HG03520 (cell line): Measurements from ENCODE around the gene PLXNB3.
"Not testable (repeated sequence)": the region's sequence is repeated elsewhere in the genome, so short reads cannot be mapped to it uniquely, and the experiment has no call there.

Source experiments
- ATAC-seq: cut with Tn5 transposase; IDR thresholded peaks from one replicate; pipeline ENCODE4 v1.9.1; 2021; ENCODE audit warnings: mild to moderate bottlenecking, moderate library complexity; ENCODE audit not compliant: unreplicated experiment

Gene PLXNB3

DNA sequence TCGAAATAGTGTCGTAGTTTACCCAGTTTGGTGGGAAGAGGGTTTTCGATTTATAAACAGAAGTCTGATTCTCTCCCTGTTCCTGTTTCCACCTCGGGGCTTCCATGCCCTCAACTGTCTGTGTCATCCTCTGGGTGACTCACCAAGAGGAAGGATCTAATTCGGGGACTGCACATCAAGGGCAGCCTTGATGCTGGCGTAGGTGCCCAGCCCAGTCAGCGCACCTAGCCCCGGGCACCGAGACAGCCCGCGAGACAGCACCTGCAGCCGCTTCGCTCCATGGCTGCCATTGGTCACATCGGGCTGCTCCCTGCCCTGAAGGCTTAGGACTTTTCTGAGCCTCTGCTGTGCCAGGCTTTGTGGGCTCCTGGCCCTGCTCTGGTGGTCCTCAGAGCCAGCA is 31.6 kb upstream of the PLXNB3 start:
- no peak for ATAC-seq

DNA sequence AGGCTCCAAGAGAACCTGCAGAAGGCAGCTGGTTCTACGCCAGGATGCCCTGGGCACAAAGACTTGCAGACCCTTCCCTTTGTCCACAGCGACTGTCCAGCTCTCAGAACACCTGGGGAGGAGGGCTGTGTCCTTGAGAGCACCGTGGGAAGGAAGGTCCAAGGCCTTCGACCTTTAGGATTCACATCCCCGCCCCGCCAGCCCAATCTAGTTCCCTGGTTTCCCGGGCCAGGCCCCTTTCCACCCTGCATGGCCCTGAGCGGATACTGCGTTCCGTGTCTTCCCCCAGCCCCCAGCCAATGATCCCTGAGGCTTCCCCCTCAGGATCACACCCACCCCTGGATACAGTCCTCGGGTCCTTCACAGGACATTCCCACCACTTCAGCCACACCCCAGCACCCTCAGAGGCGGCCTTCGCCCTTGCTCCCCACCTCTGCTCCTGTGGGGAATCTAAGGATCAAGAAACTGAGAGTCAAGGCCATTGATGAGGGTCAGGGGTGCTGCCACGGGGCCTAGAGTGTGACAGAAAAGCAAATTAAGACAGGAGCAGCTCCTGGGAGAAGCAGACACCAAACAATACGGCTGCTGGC is 30.3 kb upstream of the PLXNB3 start:
- ATAC-seq, result no peak

DNA sequence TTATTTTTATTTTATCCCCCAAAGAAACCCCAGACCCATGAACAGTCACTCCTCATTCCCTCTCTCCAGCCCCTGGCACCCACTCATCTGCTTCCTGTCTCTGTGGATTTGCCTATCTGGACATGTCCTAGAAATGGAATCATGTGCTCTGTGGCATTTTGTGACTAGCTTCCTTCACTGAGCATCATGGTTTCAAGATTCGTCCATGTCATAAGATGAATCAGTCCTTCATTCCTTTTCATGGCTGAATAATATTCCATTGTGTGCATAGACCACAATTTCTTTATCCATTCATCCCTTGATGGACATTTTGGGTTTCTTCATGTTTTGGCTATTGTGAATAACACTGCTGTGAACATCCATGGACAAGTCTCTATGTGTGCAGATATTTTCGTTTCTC is 29.2 kb upstream of the PLXNB3 start:
- ATAC-seq, result no peak

DNA sequence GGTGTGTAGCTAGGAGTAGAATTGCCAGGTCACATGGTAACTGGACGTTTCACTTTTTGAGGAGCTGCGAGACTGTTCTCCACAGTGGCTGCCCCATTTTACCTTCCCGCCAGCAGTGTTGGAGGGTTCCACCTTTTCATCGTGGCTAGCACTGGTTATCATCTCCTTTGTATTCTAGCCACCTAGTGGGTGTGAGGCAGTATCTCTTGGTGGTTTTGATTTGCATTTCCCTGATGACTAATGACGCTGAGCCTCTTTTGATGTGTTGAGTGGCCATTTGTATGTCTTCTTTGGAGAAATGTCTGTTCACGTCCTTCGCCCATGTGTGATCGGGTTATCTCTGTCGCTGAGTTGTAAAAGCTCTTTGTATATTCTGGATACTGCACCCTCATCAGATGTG is 28.8 kb upstream of the PLXNB3 start:
- no peak for ATAC-seq

DNA sequence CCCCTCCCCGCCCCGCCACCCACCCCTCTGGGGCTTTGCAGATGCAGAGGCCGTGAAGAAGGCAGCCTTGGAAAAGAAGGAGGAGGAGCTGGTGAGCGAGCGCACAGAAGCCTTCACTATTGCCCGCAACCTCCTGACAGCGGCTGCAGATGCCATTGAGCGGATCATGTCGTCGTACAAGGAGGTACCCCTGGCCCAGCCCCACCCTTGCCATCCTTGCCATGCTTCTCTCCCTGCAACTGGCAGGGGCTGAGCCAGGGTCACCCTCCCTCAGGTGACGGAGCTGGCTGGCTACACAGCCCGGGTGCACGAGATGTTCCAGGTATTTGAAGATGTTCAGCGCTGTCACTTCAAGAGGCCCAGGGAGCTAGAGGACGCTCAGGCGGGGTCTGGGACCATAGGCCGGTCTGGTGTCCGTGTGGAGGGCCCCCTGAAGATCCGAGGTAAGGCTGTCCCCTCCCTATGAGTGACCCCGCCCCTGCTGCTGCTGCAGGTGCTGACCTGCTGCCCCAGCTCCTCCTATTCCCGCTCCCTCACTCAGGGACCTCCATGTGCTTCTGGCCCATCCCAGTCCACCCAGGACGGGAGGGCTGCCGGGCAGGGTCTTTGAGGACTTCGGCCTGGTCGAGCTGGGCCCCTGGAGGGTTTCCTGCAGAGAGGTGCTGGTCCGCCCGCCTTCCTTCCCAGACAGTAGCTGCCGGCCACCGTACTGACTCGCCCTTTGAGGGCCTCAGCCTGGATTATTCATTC is 27.8 kb upstream of the PLXNB3 start:
- ATAC-seq, result no peak

DNA sequence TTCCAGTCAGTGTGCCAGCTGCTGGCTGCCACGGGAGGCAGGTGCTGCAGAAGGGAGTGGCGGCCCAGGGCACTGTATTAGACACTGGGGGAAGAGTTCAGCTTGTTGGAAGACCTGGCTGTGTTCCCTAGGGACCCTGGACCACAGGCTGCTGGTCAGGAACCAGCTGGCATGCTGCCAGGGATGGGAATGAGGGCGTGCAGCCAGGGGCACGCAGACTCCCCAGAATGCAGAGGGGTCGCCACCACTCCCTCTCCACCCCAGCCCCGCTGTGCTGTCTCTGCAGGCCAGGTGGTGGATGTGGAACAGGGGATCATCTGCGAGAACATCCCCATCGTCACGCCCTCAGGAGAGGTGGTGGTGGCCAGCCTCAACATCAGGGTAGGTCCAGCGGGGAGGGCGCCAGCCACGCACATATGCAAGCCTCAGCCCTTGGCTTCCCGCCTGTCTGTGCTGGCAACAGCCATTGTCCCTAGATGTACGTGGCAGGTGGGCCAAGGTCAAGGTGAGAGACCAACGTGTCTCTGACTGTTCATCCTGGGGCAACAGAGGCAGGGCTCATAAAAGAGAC is 27.1 kb upstream of the PLXNB3 start:
- ATAC-seq, result no peak

DNA sequence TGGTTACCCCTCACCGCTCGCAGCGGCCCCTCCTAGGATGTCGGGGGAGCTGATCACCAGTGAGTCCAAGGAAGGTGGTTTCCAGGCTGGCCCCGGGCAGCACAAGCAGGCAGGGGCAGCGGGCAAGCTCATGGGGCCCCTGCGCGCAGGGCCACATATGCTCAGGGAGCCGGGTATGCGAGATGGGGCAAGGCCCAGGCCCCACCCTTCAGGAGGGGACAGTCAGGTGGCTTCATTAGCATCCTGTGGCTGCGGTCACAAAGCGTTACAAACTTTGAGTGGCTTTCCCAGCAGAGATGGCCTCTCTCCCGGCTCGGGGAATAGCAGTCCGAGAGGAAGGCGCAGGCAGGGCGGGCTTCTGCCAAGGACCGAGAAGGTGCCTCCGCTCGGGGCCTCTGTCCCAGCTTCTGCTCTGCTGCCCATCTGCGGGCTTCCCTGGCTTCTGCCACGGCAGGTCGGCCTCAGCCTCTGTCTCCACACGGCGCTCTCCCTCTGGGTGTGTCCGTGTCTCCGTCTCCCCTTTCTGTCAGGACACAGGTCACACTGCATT is 25.9 kb upstream of the PLXNB3 start:
- no peak for ATAC-seq

DNA sequence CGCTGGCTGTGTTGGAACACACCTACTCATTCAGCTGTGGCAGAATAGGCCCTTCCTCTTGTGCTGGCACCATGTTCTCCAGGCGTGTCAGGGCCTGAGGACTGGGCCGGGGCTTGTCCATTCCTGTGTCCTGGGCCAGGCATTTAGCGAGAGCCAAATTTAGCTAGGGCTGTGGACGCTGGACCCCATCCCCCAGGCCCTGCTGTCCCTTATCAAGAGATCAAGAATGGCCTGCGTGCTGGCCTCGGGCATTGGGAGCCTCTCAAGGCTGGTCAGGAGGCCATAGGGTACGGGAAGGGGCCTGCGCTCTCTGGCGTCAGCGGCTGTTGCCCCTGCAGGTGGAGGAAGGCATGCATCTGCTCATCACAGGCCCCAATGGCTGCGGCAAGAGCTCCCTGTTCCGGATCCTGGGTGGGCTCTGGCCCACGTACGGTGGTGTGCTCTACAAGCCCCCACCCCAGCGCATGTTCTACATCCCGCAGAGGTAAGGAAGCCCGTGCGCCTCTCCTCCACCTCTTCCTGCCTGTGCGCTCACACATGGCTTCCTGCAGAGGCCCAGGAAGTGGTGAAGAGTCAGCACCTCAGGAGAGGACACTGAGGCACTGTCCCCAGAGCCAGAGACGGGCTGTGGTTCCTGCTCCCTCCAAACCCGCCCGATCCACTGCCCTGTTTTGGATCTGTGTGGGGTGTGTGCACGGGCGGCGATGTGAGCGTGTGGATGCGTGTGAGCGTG is 24.1 kb upstream of the PLXNB3 start:
- no peak for ATAC-seq

DNA sequence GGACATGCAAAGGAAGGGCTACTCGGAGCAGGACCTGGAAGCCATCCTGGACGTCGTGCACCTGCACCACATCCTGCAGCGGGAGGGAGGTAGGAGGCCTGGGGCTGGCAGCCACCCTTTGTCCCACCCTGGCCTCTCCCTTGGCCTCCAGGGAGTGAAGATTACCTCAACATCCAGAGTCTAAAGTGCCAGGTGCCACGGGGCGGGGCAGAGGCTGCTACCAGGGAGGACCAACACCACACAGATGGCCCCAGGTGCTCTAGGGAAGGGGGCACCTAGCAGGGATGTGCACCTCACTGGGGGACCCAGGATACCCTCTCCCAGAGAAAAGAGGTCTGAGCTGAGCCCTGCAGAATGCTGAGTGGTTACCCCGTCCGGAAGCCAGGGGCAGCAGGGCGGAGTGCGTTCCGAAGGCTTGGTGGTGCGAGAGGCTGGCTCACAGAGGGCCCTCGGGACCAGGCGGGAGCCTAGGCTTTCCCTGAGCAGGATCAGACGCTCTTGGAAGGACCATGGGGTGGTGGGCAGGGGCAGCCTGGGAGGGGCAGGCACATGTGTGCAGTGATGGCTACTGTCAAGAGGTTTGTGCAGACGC is 23.3 kb upstream of the PLXNB3 start:
- no peak for ATAC-seq

DNA sequence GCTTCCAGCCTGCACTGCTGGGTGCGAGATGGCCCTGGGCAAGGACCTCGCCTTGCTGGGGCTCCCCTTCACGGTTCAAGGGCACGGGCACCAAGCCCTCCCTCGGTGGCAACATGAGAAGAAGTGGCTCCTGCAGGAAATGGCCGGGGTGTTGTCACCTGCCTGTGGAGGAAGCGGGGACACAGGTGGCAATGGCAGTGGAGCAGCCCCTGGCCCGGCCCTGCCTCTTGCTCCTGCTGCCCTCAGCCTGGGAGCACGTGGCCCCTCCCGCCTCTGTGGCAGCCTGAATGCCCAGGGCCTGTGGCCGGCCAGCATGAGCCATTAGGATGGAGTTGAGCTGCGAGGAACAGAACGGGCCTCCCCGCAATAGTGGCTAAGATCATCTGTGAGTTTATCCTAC is 22.6 kb upstream of the PLXNB3 start:
- ATAC-seq, result no peak

DNA sequence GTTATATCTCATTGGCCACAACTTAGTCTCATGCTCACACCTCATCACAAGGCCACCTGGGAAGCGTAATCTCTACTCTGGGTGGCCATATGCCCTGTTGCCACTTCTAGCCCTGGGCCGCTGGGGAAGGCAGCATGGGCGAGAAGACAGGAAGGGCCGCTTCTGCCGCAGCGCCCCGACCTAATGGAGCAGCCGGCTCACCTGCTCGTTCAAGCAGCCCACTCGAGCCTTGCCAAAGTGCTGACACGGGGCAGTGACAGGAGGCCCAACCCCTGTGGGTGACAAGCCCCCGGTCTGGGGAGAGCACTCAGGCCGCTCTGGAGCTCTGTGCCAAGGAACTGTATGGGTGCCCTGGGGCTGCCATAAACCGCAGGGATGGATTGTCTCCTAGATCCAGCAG is 21.9 kb upstream of the PLXNB3 start:
- ATAC-seq, result not testable (repeated sequence)

DNA sequence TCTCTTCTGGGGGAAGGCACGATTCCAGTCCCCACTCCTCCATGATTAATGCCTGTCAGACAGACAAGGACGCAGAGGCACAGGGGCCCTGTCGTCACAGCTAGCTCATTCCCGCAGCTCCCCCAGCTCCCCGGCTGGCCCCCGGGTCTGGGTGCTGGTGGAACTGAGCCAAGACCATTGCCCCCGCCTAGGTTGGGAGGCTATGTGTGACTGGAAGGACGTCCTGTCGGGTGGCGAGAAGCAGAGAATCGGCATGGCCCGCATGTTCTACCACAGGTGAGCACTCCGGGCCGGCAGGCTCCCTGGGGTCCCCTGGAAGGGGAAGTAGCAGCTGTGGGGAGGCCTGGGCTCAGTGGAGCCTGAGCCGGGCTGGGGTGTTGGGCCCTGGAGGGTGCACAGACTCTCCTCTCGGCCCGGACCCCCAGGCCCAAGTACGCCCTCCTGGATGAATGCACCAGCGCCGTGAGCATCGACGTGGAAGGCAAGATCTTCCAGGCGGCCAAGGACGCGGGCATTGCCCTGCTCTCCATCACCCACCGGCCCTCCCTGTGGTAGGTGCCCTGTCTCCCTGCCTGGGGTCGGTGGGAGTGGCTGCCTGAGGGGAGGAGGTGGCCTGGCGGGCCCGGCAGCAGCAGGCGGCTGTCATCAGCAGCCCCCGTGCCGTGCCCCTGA is 21.1 kb upstream of the PLXNB3 start:
- ATAC-seq, result not testable (repeated sequence)

DNA sequence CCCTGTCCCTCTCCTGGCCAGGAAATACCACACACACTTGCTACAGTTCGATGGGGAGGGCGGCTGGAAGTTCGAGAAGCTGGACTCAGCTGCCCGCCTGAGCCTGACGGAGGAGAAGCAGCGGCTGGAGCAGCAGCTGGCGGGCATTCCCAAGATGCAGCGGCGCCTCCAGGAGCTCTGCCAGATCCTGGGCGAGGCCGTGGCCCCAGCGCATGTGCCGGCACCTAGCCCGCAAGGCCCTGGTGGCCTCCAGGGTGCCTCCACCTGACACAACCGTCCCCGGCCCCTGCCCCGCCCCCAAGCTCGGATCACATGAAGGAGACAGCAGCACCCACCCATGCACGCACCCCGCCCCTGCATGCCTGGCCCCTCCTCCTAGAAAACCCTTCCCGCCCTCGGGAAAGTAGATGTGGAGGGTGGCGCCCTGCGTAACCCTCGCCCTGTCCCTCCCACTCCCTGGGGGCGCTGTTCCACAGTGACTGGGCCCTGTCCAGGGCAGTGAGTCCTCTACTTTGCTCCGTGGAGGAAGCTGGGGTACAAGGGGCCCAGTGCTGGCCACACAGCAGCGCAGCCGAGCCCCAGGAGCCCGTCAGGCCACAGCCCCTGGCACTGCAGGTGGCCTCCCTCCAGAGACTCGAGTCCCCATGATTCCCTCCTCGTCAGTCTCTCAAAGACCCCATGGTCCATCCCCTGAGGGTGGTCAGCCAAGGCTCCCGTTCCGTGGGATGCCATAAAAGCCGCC is 20.4 kb upstream of the PLXNB3 start:
- ATAC-seq, result not testable (repeated sequence)

DNA sequence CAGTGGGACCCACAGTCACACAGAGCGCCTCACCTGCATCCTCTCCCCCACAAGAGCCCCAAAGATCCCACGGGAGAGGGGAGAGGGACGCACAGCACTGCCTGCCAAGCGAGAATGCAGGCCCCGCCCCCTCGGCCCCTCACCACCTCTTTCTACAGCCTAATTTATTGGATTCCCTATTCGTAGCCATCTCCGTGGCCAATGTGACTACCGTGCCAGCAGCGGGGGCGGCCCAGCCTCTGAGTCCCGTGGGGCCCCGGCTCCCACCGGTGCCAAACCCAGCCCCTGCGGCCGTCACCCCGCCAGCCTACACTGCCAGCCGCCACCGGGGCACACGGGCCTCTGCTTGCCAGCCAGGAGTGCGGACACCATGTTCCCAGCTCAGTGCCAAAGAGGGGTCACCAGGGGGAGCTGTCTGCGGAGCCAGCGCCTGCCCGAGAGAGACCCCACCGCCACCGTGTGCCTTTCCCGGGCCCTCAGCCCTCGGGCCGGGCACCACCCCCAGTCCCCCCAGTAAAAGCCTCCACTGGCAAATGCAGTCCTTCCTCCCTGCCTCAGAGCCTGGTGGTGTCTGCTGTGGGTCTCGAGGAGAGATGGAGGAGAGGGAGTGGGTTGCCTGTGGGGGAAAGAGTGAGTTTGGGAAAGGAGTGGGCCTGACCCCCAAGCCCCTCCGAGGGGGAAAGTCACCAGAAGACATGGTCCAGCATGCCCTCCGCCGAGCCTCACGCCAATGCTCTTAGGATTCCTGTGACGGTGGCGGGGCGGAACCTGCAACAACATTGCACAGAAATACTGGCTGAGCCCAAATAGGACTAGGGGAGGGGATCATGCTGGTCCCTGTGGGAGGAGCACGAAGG is 19.6 kb upstream of the PLXNB3 start:
- no peak for ATAC-seq

DNA sequence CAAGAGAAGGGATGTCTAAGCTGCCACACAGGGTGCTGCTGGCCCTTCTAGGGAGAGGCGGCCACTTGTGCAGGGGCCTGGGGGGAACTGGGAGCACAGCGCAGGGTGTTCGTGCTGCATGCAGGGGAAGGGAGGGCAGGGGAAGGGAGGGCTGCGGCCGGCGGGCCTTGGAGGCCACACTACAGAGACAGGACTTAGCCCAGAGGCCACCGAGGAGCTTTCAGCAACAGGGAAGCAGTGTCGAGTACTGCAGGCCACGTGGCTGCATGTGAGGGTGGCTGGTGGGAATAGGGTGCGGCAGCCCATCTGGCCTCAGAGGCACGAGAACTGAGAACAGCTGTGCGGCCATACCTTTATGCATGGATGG is 19.0 kb upstream of the PLXNB3 start:
- not testable (repeated sequence) for ATAC-seq

DNA sequence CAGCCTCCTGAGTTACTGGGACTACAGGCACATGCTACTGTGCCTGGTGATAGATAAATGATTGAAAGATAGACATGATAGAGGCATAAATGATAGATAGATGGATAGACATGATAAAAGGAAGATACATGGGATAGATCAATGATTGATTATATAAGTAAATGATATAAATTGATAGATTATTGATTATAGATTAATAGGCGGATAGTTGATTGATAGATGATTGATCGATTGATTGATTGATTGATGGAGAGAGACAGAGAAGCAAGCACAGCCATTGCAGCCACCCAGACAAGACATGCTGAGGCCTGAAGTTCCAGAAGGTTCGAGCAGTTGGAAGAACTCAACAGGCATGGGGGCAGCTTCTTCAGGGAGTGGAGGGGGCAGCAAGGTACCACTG is 17.7 kb upstream of the PLXNB3 start:
- ATAC-seq, result no peak

DNA sequence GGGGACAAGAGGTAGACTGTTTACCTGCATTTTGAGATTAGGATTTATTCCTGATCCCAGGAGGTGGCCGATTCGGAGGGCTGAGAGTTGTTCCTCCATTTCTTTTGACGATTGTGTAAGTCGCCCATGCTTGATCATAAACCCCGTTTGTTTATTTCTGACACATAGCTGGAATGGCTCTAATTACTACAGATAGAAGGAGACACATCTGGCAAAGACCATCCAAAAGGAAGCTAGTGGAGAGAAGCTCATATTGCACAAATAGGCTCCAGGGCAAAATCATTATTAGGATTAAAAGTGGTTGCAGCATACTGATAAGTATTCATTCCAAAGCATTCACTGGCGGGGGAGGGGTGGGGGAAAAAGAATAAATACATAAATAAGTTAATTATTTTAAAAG is 17.1 kb upstream of the PLXNB3 start:
- not testable (repeated sequence) for ATAC-seq

DNA sequence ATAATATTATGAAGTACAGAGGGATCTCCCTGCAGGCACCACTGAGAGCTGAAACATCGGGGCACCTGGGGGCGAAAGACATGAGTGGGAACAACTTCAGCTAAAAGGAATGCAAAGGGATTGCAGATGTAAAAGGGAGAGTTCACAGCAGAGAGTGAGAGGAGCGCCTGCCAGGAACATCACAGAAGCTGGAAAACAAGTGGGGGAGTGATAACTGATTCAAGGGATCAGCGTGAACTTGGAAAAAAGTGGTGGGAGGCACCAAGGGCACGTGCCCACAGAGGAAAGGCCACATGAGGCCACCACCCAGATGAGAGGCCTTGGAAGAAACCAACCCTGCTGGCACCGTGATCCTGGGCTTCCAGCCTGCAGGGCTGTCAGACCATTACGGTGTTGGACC is 15.0 kb upstream of the PLXNB3 start:
- not testable (repeated sequence) for ATAC-seq
